Neural cell (in vitro differentiated cells): ENCODE data around the gene ERVMER34-1. TPM values are rescaled to one million over a fixed set of nuclear protein-coding genes. Genes with fewer than 3 reads are reported as not detected.

ENCODE experiments used
- H2AFZ ChIP-seq: fragments of 200-600, 300-800 bp; sonication (generic), shearing (Covaris generic); 2 replicates; pipeline ENCODE4 v1.6.0; 2014; ENCODE audit warnings: low read depth, mild to moderate bottlenecking, antibody characterized with exemption, low read length, moderate library complexity
- H3F3A ChIP-seq: fragments of 200-600 bp; shearing (Covaris generic); 2 replicates; pipeline ENCODE4 v1.6.1; 2016; ENCODE audit warnings: mild to moderate bottlenecking, moderate library complexity, mixed read lengths, antibody characterized with exemption, low read length; ENCODE audit not compliant: insufficient read depth, poor library complexity, severe bottlenecking
- H3K27ac ChIP-seq: fragments of 200-600, 300-800 bp; sonication (generic), shearing (Covaris generic); 2 replicates; pipeline ENCODE4 v1.5.1; 2014; ENCODE audit warnings: mild to moderate bottlenecking, low read length, moderate library complexity
- H3K27me3 ChIP-seq: fragments of 300-800, 200-600 bp; sonication (generic), shearing (Covaris generic); 2 replicates; pipeline ENCODE4 v1.6.0; 2014; ENCODE audit warnings: mild to moderate bottlenecking, low read depth, low read length, moderate library complexity; ENCODE audit not compliant: insufficient read depth
- H3K36me3 ChIP-seq: fragments of 300-800, 200-600 bp; sonication (generic), shearing (Covaris generic); 2 replicates; pipeline ENCODE4 v1.5.1; 2014; ENCODE audit warnings: mild to moderate bottlenecking, antibody characterized with exemption, low read length, moderate library complexity; ENCODE audit not compliant: insufficient read depth
- H3K4me2 ChIP-seq: fragments of 300-800, 200-600 bp; sonication (generic), shearing (Covaris generic); 2 replicates; pipeline ENCODE4 v1.6.0; 2014; ENCODE audit warnings: mild to moderate bottlenecking, low read length
- H3K4me3 ChIP-seq: fragments of 300-800, 200-600 bp; sonication (generic), shearing (Covaris generic); 2 replicates; pipeline ENCODE4 v1.5.1; 2014; ENCODE audit warnings: mild to moderate bottlenecking, low read length, moderate library complexity
- H3K79me2 ChIP-seq: fragments of 200-600 bp; shearing (Covaris generic); replicated peaks from 2 replicates; pipeline ENCODE4 v1.6.0; 2014; ENCODE audit warnings: mild to moderate bottlenecking, low read length, moderate library complexity; ENCODE audit not compliant: insufficient read depth
- H3K9ac ChIP-seq: fragments of 300-800, 200-600 bp; sonication (generic), shearing (Covaris generic); 2 replicates; pipeline ENCODE4 v1.6.1; 2016; ENCODE audit warnings: mild to moderate bottlenecking, low read length, mixed read lengths
- H3K9me2 ChIP-seq: fragments of 200-600 bp; shearing (Covaris generic); 2 replicates; pipeline ENCODE4 v1.6.1; 2016; ENCODE audit warnings: mild to moderate bottlenecking, low read length, mixed read lengths; ENCODE audit not compliant: insufficient read depth
- H3K9me3 ChIP-seq: fragments of 200-600, 300-800 bp; sonication (generic), shearing (Covaris generic); 2 replicates; pipeline ENCODE4 v1.6.1; 2016; ENCODE audit warnings: mild to moderate bottlenecking, mixed run types, low read length, moderate library complexity, mixed read lengths
- H4K20me1 ChIP-seq: fragments of 200-600 bp; shearing (Covaris generic); 2 replicates; pipeline ENCODE4 v1.6.1; 2016; ENCODE audit warnings: mild to moderate bottlenecking, mixed run types; ENCODE audit not compliant: insufficient read depth
- CTCF ChIP-seq: fragments of 450-650 bp; IDR thresholded peaks from 2 replicates; pipeline ENCODE4 v1.5.1; 2014; ENCODE audit warnings: antibody characterized with exemption, mild to moderate bottlenecking, moderate library complexity; ENCODE audit not compliant: poor library complexity, severe bottlenecking
- EP300 ChIP-seq: fragments of 450-650 bp; conservative IDR thresholded peaks from 2 replicates; pipeline ENCODE4 v1.6.1; 2014; ENCODE audit warnings: antibody characterized with exemption, mild to moderate bottlenecking, moderate library complexity; ENCODE audit not compliant: poor library complexity, severe bottlenecking
- EZH2 ChIP-seq: fragments of 200-600, 300-800 bp; shearing (Covaris generic), sonication (generic); IDR thresholded peaks from 2 replicates; pipeline ENCODE4 v1.6.1; 2014; ENCODE audit warnings: antibody characterized with exemption, low read length, borderline replicate concordance, mild to moderate bottlenecking; ENCODE audit not compliant: insufficient read depth, poor library complexity, severe bottlenecking
- MXI1 ChIP-seq: fragments of 450-650 bp; conservative IDR thresholded peaks from 2 replicates; pipeline ENCODE4 v1.6.1; 2014; ENCODE audit warnings: antibody characterized with exemption, mild to moderate bottlenecking; ENCODE audit not compliant: poor library complexity, severe bottlenecking
- POLR2AphosphoS5 ChIP-seq: IDR thresholded peaks from 2 replicates; pipeline ENCODE4 v1.6.1; 2012
- RAD21 ChIP-seq: fragments of 450-650 bp; conservative IDR thresholded peaks from 2 replicates; pipeline ENCODE4 v1.6.1; 2014; ENCODE audit warnings: antibody characterized with exemption, mild to moderate bottlenecking, moderate library complexity
- REST ChIP-seq: IDR thresholded peaks from 2 replicates; pipeline ENCODE4 v1.6.1; 2012; ENCODE audit warnings: borderline replicate concordance
- SMC3 ChIP-seq: fragments of 450-650 bp; conservative IDR thresholded peaks from 2 replicates; pipeline ENCODE4 v1.6.1; 2014; ENCODE audit warnings: antibody characterized with exemption, mild to moderate bottlenecking, moderate library complexity; ENCODE audit not compliant: poor library complexity
- TAF1 ChIP-seq: IDR thresholded peaks from 2 replicates; pipeline ENCODE4 v1.6.1; 2012; ENCODE audit warnings: low read depth
- polyA plus RNA-seq: library from polyadenylated mRNA; depleted of rRNA; stranded (reverse); fragments of >200 nt; gene quantifications from 2 replicates; pipeline ENCODE4 v1.2.3, GENCODE V29; 2014

The ERVMER34-1 gene
- polyA plus RNA-seq, 1 donor from 2014 or later: not detected

- Histone ChIP-seq H3K79me2 (no peaks in the 10 kb centered on the region), H3K9ac (no peak overlapping the region), H3K9me3 (no peaks in the 10 kb centered on the region), H3K27ac (no peak overlapping the region), H3K4me3 (no peak overlapping the region), H3F3A (no peaks in the 10 kb centered on the region), H3K27me3 (no peaks in the 10 kb centered on the region), H2AFZ (no peak overlapping the region), H3K36me3 (no peaks in the 10 kb centered on the region), H3K9me2 (no peaks in the 10 kb centered on the region), H3K4me2 (no peak overlapping the region), H4K20me1 (no peaks in the 10 kb centered on the region)
- TF ChIP-seq RAD21: no peak
- TF ChIP-seq MXI1: no peak
- TF ChIP-seq EP300: no peak
- TF ChIP-seq SMC3: no peak
- TF ChIP-seq CTCF: no peak
- TF ChIP-seq EZH2: no peak
- no peak for TF ChIP-seq TAF1
- no peak for TF ChIP-seq REST
- TF ChIP-seq POLR2AphosphoS5: no peak
Measured at GRCh38 chr4:52789774-52790173, 38.5 kb upstream of the ERVMER34-1 start.

GRCh38 chr4:52788806-52789205 lies 37.6 kb upstream of the ERVMER34-1 start:
- no peaks in the 10 kb centered on the region for H3K36me3 ChIP-seq

More at GRCh38 chr4:52788806-52789205, 37.6 kb upstream of the ERVMER34-1 start:
- H3K9me2 ChIP-seq: no peaks in the 10 kb centered on the region
- H3F3A ChIP-seq: no peaks in the 10 kb centered on the region
- no peak overlapping the region for H3K9ac ChIP-seq
- TF ChIP-seq MXI1 (no peak), EP300 (no peak), POLR2AphosphoS5 (no peak), TAF1 (no peak), RAD21 (no peak), CTCF (no peak)
- H3K4me3 ChIP-seq: no peak overlapping the region
- no peak overlapping the region for H3K27ac ChIP-seq
- no peak overlapping the region for H2AFZ ChIP-seq
- H3K27me3 ChIP-seq: no peaks in the 10 kb centered on the region
- H4K20me1 ChIP-seq: no peaks in the 10 kb centered on the region
- H3K79me2 ChIP-seq: no peaks in the 10 kb centered on the region
- H3K4me2 ChIP-seq: no peak overlapping the region
- H3K9me3 ChIP-seq: no peaks in the 10 kb centered on the region
